ENCODE data around the gene TSSK2.

- TF ChIP-seq, protein P1, sequence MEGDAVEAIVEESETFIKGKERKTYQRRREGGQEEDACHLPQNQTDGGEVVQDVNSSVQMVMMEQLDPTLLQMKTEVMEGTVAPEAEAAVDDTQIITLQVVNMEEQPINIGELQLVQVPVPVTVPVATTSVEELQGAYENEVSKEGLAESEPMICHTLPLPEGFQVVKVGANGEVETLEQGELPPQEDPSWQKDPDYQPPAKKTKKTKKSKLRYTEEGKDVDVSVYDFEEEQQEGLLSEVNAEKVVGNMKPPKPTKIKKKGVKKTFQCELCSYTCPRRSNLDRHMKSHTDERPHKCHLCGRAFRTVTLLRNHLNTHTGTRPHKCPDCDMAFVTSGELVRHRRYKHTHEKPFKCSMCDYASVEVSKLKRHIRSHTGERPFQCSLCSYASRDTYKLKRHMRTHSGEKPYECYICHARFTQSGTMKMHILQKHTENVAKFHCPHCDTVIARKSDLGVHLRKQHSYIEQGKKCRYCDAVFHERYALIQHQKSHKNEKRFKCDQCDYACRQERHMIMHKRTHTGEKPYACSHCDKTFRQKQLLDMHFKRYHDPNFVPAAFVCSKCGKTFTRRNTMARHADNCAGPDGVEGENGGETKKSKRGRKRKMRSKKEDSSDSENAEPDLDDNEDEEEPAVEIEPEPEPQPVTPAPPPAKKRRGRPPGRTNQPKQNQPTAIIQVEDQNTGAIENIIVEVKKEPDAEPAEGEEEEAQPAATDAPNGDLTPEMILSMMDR (IDR thresholded peaks at IDR 0.05; ENCODE audit: insufficient read depth, low read length, poor library complexity, severe bottlenecking) = no peak
- no peak for TF ChIP-seq EZH2phosphoT487 (conservative IDR thresholded peaks at IDR 0.05; ENCODE audit: low read length)
Measured at GRCh38 chr22:19148417-19149046, 17.4 kb downstream of the TSSK2 start.

All from SU-DHL-6 (cell line).